ENCODE results near the gene GLYAT.
"Not testable (repeated sequence)": the region's sequence is repeated elsewhere in the genome, so short reads cannot be mapped to it uniquely, and the experiment has no call there.

GLYAT gene

GRCh38 chr11:58742981-58743880 is 11.5 kb upstream of the GLYAT start:
- no peak for DNase-seq (ENCODE audit: low read depth)

- DNase-seq (ENCODE audit: low read depth): no peak
Observed at GRCh38 chr11:58742140-58742539, 10.4 kb upstream of the GLYAT start.

GRCh38 chr11:58741127-58741526 is 9.4 kb upstream of the GLYAT start:
- DNase-seq (ENCODE audit: low read depth): no peak

GRCh38 chr11:58740447-58740846 is 8.7 kb upstream of the GLYAT start:
- no peak for DNase-seq (ENCODE audit: low read depth)

GRCh38 chr11:58739725-58740430 is 8.1 kb upstream of the GLYAT start:
- peak; percentile 48 for DNase-seq (ENCODE audit: low read depth)

- no peak for DNase-seq (ENCODE audit: low read depth)
Observed at GRCh38 chr11:58734681-58735490, 3.1 kb upstream of the GLYAT start.

GRCh38 chr11:58730507-58731089 is 1.1 kb downstream of the GLYAT start:
- DNase-seq (ENCODE audit: low read depth): no peak

GRCh38 chr11:58727415-58727797 is 4.3 kb downstream of the GLYAT start:
- no peak for DNase-seq (ENCODE audit: low read depth)

GRCh38 chr11:58726737-58727414 is 4.9 kb downstream of the GLYAT start:
- DNase-seq (ENCODE audit: low read depth): no peak

- DNase-seq (ENCODE audit: low read depth): no peak
Observed at GRCh38 chr11:58719406-58720117, 12.2 kb downstream of the GLYAT start.

GRCh38 chr11:58712531-58712930 is 19.2 kb downstream of the GLYAT start:
- DNase-seq (ENCODE audit: low read depth): no peak

- DNase-seq (ENCODE audit: low read depth): no peak
Observed at GRCh38 chr11:58711832-58712231, 19.9 kb downstream of the GLYAT start.

GRCh38 chr11:58707767-58708166 is 24.0 kb downstream of the GLYAT start:
- DNase-seq (ENCODE audit: low read depth): no peak

GRCh38 chr11:58696825-58697224 is 34.9 kb downstream of the GLYAT start:
- not testable (repeated sequence) for DNase-seq (ENCODE audit: low read depth)

GRCh38 chr11:58693026-58693425 is 38.7 kb downstream of the GLYAT start:
- no peak for DNase-seq (ENCODE audit: low read depth)

GRCh38 chr11:58691675-58692074 is 40.1 kb downstream of the GLYAT start:
- DNase-seq (ENCODE audit: low read depth): no peak

GRCh38 chr11:58688789-58689503 is 42.8 kb downstream of the GLYAT start:
- DNase-seq (ENCODE audit: low read depth): no peak

- DNase-seq (ENCODE audit: low read depth): no peak
Observed at GRCh38 chr11:58685973-58686722, 45.6 kb downstream of the GLYAT start.

GRCh38 chr11:58682660-58683059 is 49.1 kb downstream of the GLYAT start:
- DNase-seq (ENCODE audit: low read depth): not testable (repeated sequence)
